ENCODE measurements around the gene PIP5KL1.

The PIP5KL1 gene

GRCh38 chr9:127908660-127908926, 22.0 kb downstream of the PIP5KL1 start:
- TF ChIP-seq CTCF (IDR thresholded peaks at IDR 0.05; ENCODE audit: insufficient read depth, low read length, poor library complexity, severe bottlenecking) = no peak
- Histone ChIP-seq H3K4me3 (replicated peaks; ENCODE audit: low read depth, low read length) (no peak overlapping the region), H3K36me3 (ENCODE audit: control insufficient read depth, insufficient read depth, low read length) (peaks cover 32% of the 10 kb centered on the region), H3K27me3 (replicated peaks; ENCODE audit: control insufficient read depth, insufficient read depth, low read length) (no peaks in the 10 kb centered on the region)
- DNase-seq (ENCODE audit: extremely low read depth, insufficient read length) = peak; percentile 7

GRCh38 chr9:127907867-127908659, 22.5 kb downstream of the PIP5KL1 start:
- no peaks in the 10 kb centered on the region for H3K27me3 ChIP-seq (replicated peaks; ENCODE audit: control insufficient read depth, insufficient read depth, low read length)
- H3K36me3 ChIP-seq (ENCODE audit: control insufficient read depth, insufficient read depth, low read length) = peaks cover 30% of the 10 kb centered on the region
- no peak for TF ChIP-seq CTCF (IDR thresholded peaks at IDR 0.05; ENCODE audit: insufficient read depth, low read length, poor library complexity, severe bottlenecking)
- DNase-seq (ENCODE audit: extremely low read depth, insufficient read length) = peak; percentile 6
- no peak overlapping the region for H3K4me3 ChIP-seq (replicated peaks; ENCODE audit: low read depth, low read length)

- DNase-seq (ENCODE audit: extremely low read depth, insufficient read length) = peak; percentile 71
- no peak for TF ChIP-seq CTCF (IDR thresholded peaks at IDR 0.05; ENCODE audit: insufficient read depth, low read length, poor library complexity, severe bottlenecking)
- Histone ChIP-seq H3K4me3 (replicated peaks; ENCODE audit: low read depth, low read length) (no peak overlapping the region), H3K36me3 (ENCODE audit: control insufficient read depth, insufficient read depth, low read length) (peaks cover 18% of the 10 kb centered on the region), H3K27me3 (replicated peaks; ENCODE audit: control insufficient read depth, insufficient read depth, low read length) (no peaks in the 10 kb centered on the region)
These were observed 24.8 kb downstream of the PIP5KL1 start for GRCh38 chr9:127905788-127906191.

DNA sequence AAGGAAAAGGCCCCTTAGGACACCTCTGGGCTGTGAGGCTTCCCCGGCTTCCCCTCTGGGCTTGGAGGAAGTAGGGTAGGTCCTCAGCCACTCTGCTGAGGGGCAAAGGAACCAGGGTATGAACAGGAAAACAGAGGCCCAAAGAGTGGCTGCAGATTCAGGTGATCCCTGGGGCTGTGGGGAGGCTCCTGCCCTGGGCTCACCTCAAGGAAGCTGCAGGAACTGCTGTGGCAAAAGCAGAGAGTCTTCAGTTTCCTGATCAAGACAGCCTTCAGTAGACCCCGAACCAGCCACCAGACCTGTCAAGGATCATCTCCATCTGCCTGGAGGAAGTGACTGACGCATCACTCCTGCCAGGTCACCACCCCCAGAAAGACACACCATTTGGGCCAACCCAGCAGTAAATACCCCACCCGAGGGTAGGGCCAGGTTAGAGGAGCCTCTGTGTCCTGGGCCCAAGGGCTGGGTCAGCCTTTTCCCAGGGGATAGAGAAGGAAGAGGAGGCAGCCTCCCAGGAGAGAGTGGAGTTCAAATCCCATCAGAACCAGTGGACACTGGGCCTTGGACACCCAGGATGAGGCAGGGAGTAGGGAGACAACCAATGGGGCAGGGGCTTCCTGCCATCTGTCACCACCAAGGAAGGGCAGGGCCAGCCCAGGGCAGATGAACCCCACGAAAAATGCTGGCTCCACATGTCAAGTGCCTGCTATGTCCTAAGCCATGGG, 25.4 kb downstream of the PIP5KL1 start:
- TF ChIP-seq CTCF (IDR thresholded peaks at IDR 0.05; ENCODE audit: insufficient read depth, low read length, poor library complexity, severe bottlenecking) = no peak
- Histone ChIP-seq H3K4me3 (replicated peaks; ENCODE audit: low read depth, low read length) (peak overlapping the region; percentile 48), H3K27me3 (replicated peaks; ENCODE audit: control insufficient read depth, insufficient read depth, low read length) (no peaks in the 10 kb centered on the region), H3K36me3 (ENCODE audit: control insufficient read depth, insufficient read depth, low read length) (peaks cover 13% of the 10 kb centered on the region)
- peak; percentile 64 for DNase-seq (ENCODE audit: extremely low read depth, insufficient read length)

GRCh38 chr9:127904561-127905003, 26.0 kb downstream of the PIP5KL1 start:
- Histone ChIP-seq H3K36me3 (ENCODE audit: control insufficient read depth, insufficient read depth, low read length) (peaks cover 7% of the 10 kb centered on the region), H3K27me3 (replicated peaks; ENCODE audit: control insufficient read depth, insufficient read depth, low read length) (no peaks in the 10 kb centered on the region), H3K4me3 (replicated peaks; ENCODE audit: low read depth, low read length) (peak overlapping the region; percentile 48)
- DNase-seq (ENCODE audit: extremely low read depth, insufficient read length) = no peak
- no peak for TF ChIP-seq CTCF (IDR thresholded peaks at IDR 0.05; ENCODE audit: insufficient read depth, low read length, poor library complexity, severe bottlenecking)

Data from GM06990 (cell line).